Brain pericyte (primary cell): ENCODE results near the gene GORAB.

ENCODE experiments used
- DNase-seq: peaks from one replicate; pipeline ENCODE4 v3.0.0-alpha.2; 2012; ENCODE audit warnings: low read depth, low spot score

GORAB gene, protein sequence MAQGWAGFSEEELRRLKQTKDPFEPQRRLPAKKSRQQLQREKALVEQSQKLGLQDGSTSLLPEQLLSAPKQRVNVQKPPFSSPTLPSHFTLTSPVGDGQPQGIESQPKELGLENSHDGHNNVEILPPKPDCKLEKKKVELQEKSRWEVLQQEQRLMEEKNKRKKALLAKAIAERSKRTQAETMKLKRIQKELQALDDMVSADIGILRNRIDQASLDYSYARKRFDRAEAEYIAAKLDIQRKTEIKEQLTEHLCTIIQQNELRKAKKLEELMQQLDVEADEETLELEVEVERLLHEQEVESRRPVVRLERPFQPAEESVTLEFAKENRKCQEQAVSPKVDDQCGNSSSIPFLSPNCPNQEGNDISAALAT

DNA sequence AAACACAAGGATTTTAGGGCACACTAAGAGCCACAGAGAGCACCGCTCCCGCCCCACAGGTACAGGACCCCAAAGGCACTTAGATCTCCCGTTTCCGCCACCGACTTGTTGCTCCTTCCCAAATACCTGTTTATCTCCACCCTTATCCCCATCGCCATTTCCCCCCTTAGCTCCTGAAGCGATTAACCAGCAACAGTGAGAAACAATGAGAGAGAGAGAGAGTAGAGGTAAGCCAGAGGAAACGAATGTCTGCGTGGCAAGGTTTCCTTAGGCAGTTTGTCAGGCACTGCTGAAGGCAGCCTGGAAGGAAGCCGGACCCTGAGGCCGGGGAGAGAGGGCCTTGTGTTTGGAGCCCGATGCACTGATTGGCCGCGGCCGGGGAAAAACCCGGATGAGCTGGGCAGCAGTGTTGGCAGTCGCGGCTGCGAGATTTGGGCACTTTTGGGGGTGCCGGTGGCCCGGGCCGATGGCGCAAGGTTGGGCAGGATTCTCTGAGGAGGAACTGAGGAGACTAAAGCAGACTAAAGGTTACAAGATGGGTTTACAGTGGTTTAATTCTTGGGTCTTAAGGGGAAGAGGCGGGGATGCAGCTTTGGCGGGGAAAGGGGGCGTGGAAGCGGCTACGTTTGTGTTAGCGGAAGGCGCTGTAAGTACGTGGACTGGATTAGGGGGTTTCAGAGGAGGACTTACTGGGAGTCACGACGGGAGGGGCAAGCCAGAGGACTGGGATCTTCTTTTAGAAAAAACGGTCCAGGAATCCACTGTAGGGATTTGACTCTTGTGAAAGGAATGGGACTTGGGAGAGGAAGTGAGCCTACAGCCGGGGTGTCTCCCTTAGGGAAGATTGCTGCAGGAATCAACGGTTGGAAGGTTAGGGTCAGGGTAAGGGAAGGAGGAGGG, at the start of gene GORAB:
TSS of gene GORAB (plus strand) at position 409 of the 900 bp plus-strand sequence. CDS start at position 467, 58 bp downstream.
- peak; percentile 73 for DNase-seq

DNA sequence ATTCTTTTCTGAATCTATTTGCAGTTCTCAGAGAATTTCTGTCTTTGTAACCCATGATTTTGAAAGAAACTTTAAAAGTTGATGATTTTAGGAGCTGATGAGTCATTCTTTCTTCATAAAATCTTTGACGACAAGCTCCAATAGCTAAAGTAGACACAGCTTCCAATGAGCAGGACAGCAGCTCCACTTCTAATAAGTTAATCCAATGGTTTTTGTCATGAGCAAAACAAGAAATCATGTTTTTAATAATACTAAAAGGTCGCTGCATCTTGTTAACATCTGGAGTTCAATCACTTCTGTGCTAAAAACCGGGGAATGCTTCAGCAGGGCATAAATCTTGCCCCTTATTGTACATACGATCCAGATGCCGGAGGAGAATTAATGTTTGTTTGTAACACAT, 48.9 kb upstream of the GORAB start:
- no peak for DNase-seq

DNA sequence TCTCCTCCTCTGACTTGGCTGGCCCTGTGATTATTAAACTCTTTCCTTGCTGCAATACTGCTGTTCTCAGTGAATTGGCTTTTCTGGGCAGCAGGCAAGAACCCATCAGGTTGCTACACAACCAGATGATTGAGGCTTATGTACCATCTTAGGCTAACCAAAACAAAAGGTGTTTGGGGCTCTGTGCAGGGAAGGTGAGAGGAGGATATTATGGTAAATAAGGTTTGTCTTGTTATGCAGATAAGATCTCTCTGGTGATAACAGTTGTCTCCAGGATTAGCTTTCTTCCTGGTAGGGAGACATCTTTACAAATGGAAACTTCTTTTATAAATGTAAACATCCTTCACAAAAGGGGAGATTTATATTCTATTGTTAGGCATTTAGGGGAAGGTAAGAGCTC, 44.5 kb upstream of the GORAB start:
- no peak for DNase-seq

DNA sequence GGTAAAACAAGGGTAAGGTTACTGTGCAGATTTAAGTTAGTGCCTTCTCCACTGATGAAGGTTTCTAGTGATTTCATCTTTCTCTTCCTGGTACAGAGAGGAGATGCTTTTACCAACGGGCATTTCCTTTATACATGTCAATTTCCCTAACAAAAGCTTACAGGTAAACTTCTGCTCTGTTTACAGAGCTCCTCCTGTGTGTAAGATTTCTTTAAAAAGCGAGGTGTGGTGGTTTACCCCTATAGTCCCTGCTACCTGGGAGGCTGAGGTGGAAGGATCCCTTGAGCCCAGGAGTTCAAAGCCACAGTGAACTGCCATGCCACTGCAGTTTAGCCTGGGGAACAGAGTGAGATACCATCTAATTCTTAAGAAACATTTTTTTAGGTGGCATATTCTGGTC, 40.7 kb upstream of the GORAB start:
- no peak for DNase-seq

DNA sequence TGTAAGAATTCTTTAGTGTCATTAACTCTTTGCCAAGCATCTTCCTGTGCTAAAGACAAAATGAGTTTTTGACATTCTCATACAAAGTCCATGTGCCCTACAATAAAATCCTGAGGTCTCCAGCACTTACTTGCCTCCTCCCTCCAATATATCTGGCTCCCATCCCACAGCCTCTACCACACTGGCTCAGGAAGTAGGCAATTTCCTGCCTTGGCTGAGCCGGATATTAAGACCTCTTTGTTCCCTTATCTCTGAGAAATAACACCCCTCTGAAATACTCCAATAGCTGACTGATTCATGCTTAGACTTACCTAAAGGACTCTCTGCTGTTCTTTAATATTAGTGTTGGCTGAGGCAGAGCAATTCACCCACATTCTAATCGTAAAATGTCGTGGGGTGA, 37.6 kb upstream of the GORAB start:
- DNase-seq = no peak

DNA sequence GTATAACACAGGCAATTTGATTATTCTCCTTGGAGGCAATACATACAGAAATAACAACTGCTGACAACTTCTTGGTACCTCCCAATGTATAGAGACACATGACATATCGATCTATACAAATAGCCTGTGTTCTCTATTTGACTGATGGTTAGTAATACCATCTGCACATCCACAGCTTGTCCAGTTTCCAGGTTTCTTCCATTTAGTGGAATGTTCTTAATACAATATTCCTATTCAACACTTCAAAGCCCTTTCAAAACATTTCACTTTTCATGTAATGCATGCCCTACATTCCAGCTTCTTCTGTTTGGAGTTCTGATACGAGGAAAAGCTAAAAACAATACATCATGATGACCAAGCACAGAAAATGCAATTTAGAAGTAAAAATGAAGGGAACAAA, 37.0 kb upstream of the GORAB start:
- no peak for DNase-seq

DNA sequence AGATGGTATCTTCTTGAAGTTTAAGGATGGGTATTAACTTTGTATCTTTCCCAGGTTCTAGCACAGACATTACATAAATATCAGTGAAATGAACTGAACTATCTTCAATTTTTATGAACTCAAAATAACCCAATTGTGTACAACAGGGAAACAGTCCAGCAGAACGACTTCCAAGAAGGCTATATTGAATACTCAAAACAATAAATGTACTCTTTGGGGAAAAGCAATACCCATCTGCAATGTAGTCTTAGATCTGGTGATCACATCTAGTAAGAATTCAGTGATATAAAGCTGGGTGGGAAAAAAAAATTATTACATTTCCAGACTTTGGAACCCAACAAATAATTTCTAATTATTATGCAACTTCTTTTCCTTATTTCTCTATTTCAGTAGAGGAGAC, 33.1 kb upstream of the GORAB start:
- DNase-seq = no peak

DNA sequence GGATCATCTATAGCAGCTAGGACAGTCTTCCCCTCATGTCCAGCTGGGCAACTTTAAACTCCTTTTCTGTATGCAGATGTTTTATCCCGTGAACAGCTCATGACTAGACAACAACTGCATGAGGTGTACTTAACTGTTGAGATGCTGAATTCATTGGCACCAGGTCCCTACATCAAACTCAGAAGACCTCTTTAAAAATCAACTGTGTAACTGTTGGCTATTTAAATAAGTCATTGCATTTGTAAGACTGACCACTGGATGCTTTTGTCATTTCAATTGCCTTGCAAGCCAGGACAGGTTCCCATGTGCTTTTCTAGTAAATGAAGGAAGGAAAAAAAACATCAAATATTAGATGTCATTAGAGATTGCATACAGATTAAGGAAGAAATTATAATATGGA, 28.3 kb upstream of the GORAB start:
- no peak for DNase-seq

DNA sequence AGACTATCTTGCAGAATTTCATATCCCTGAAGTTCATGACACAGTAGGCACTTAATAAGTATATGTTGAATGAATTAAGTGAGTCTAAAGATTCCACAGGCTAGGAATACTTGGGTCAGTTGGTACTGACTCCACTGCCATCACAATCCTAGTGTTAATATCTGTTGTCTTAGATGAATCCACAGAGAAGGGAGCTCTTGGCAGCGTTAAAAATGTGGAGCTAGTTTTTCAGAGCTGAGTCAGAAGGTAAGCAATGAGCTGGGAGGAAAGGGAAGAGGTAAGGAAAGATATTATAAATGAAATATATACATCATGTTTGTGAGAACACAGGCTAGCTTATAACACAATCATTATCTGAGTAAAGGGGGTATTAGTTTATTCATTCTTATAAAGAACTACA, 21.8 kb upstream of the GORAB start:
- DNase-seq = no peak

DNA sequence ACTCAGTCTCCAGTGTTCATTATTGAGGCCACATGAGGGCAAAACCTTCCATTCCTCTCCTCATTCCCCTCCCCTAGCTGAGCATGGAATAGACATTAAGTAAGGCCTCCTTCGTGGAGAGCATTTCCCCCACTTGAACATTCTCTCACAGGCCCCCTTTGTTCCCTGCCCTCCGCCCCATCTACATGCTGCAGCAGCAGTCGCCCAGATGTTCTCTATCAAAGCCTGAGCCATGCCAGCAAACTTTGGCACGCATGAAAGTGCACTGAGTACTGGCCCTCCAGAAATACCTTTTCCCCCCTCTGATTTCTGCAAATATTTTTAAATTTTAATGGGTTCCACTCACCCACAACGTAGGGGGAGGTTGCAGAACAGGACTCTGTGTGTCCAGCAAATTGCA, 20.9 kb upstream of the GORAB start:
- DNase-seq = no peak

DNA sequence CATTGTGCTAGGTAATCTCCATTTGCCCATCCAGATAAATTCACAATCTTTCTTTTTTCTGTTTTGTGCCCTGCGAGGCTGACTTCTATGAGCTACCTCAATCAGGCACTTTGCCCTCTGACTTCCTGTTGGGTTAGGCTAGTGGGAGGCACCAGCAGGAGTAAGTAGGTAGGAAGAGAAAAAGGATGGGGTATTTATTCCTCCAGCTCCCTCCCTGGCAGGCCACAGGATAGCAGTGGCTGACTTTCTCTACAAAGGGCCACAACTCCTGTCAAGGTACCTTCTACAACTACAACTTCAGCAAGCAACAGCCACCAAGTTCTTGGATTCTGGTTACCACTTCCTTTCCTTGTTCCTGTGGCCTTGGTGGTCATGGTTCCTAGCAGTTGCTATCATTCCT, 18.8 kb upstream of the GORAB start:
- no peak for DNase-seq

DNA sequence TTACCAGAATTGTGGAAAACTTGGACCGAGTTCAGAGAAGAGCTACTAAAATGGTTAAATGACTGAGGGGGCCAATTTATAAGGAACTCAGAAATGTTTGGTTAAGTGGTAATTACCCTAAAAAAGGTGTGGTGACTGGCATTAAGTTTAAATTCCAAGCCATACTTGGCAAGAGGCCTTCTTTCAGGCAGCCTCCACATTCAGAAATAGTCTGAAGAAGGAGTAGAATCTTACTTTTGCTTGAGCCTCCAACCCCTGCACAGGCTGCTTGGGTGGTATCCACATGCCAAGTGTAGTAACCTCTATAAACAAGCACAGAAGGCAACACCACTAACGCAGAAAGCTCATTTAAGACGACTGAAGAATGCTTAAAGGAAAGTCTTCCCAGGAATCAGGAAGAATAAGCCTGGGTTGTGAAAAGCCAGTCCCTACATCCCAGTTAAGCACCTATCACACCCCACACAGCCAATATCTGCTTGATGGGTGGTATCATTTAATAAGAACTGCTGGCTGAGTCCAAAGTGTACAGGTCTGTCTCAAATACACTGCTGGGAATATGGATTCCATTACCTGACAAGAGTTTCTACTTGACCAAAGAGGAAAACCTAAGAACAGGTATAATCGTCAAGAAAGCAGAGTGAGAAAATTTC, 13.7 kb upstream of the GORAB start:
- no peak for DNase-seq

DNA sequence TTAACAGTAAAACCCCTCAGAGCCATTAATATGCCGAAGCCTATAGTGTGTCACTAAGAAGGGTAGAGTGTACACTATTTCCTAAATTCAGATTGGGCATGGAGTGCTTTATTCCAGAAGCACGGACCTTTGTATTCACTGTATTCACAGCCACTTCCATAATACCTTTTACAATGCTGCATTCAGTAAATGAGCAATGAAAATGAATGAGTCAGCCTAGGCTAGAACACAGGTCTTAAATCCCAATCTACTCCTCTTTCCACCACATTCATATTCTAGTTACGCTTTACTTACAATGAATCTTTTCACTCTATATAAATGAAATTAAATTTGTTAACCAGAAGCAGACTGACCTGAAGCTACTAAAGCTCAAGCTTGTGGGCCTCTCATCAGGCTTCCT, 13.0 kb upstream of the GORAB start:
- DNase-seq = no peak

DNA sequence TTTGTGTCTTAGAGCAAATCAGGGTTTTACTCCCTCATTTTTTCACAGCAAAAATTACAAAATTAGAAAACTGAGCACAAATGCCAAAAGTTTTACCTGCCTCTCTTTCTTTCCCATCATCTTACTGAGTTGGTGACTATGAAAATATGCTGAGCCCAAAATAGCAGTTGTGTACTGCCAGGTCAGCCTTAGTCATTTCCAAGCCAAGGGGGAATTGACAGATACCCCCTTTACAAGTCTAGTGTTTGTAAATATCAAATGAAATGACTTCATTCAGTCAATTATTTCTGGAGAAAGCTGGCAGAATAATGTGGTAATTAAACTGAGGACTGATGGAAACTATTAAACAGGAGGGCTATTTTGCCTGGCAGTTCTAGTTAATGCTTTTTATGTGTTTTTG, 11.4 kb upstream of the GORAB start:
- no peak for DNase-seq

DNA sequence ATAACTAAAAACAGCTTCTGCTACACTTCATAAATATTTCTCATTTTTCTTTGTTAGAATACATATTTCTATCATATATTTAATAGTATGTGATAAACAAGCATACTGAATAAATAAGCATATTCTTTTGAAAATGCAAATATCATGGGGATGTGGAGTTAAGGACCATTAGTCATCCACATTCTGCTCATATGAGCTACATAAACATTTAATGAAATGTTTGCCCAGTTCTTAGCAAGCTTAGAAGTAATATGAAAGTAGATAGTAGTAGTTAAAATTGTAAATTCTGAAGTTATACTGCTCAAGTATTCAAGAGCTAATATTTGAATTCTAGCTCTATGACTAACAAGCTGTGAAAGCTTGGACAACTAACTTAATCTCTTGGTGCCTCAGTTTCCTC, 10.1 kb upstream of the GORAB start:
- DNase-seq = no peak

DNA sequence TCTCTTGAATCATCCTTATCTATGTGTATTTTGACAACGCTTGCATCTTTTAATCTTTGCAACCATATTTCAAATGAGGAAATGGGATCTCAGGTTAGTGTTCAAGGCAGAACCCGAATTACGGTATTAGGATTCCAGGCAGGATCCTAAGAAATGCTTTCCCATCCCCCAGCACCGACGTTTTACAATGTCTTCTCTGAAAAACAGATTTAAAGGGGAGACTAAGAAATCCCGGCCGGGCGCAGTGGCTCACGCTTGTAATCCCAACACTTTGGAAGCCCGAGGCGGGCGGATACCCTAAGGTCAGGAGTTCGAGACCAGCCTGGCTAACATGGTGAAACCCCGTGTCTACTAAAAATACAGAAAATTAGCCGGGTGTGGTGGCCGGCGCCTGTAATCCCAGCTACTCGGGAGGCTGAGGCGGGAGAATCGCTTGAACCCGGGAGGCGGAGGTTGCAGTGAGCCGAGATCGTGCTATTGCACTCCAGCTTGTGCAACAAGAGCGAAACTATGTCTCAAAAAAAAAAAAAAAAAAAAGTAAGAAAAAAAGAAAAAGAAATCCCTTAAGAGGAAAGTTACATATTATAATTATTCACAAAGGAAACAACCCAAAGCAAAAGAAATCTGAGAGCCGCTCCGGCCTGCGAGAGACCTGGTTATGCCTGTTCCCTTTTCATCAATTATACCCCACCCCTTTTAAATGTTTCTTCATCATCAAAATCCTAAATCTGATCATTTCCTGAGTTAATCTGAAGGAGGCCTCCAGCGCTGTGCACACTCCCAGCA, 801 bp upstream of the GORAB start:
- DNase-seq = no peak

DNA sequence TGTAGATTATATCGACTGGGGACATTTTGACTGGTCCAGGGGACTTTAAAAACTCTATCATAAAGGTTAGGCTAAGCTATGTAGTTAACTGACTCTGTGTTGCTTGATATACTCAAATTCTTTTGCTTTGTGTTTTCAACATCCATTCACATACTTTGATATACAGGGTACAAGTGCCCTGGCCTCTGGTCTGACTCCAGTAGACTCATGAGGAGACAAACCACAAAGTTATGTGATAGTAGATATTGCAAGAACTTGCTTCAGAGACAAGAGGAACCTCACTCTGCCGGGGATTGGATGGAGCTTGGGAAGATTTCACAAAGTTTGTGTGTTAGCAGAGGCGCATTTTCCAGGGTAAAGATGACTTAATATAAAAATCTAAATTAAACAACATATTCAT, 1.3 kb downstream of the GORAB start:
- DNase-seq = no peak

DNA sequence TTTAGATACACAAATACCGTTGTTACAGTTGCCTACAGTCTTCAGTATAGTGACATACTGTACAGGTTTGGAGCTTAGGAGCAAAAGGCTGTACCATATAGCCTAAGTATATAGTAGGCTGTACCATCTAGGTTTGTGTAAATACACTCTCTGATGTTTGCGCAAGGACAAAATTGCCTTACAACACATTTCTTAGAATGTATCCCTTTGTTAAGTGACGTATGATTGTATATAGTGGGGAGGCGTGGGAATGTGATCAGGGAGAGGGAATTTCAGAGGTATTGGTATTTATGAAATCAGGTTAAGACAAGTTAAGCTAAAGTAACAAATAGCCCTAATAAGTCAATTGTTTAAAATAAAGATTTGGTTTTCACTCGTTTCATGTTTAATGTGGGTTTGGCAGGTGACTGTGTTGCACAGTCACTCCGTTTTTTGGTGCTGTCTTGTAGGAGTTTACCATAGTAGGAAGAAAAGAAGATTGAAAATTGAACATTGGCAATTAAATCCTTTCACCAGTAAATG, 2.7 kb downstream of the GORAB start:
- DNase-seq = no peak

DNA sequence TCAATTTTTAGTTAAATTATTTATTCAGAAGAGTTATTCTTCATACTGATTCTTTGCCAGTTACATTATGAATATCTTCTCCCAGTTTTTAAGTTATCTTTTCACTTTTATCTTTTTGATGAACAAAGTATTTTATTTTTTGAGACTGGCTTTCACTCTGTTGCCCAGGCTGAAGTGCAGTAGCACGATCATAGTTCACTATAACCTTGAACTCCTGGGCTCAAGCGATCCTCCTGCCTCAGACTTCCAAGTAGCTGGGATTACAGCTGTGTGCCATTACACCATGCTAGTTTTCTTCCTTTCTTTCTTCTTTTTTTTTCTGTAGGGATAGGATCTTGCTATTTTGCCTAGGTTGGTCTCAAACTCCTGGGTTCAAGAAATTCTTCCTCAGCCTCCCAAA, 3.5 kb downstream of the GORAB start:
- DNase-seq = no peak

DNA sequence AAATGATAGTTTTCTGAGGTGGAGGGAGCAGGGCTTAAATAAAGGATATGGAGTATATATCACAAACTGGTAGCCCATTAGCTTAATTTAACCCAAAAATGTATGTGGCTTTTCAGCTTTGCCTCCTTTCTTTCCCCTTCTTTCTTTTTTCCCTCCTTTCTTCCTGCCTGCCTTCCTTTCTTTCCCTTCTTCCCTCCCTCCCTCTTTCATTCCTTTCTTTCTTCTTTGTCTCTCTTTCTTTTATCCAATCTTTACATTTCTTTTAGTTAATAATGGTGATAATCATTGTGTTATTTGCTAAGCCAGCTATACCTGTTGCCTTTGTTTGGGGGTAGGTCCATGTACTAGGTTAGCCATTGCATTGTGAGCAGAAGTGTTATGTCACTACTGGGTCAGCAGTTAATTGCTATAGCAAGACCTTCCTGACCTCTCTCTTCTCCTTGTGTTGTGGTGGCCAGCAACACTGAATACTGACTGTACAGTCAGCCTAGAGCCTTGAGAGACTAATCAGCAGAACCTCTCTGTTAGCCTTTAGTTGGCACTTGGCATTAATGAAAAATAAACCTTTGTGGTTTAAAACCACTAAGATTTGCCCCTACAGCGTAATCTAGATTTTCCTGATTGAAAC, 5.1 kb downstream of the GORAB start:
- no peak for DNase-seq
